HepG2 (cell line): Measurements from ENCODE around the gene LEMD1. TPM values are rescaled to one million over a fixed set of nuclear protein-coding genes. Genes with fewer than 3 reads are reported as not detected.

Experiments used
- BCLAF1 ChIP-seq: fragments of 450-650 bp; IDR thresholded peaks from 2 replicates; pipeline ENCODE4 v1.6.1; 2017; ENCODE audit warnings: mild to moderate bottlenecking
- BRF2 ChIP-seq: sonication (generic); formaldehyde crosslinking; IDR thresholded peaks from 2 replicates; pipeline ENCODE4 v1.8.1; 2022; ENCODE audit warnings: mild to moderate bottlenecking, missing genetic modification reagents
- FOSL2 ChIP-seq: sonication (generic); formaldehyde crosslinking; IDR thresholded peaks from 2 replicates; pipeline ENCODE4 v1.4.0; 2020; ENCODE audit warnings: missing genetic modification reagents
- GFI1 ChIP-seq: sonication (generic); formaldehyde crosslinking; IDR thresholded peaks from 2 replicates; pipeline ENCODE4 v1.5.0; 2020; ENCODE audit warnings: missing genetic modification reagents, mild to moderate bottlenecking, borderline replicate concordance
- HNRNPLL ChIP-seq: fragments of 200-400 bp; formaldehyde crosslinking; IDR thresholded peaks from 2 replicates; pipeline ENCODE4 v1.6.1; 2017; ENCODE audit warnings: mild to moderate bottlenecking, low read depth, low read length; ENCODE audit not compliant: poor library complexity, severe bottlenecking
- IRF2 ChIP-seq: IDR thresholded peaks from 2 replicates; pipeline ENCODE4 v1.6.1; 2018; ENCODE audit warnings: missing genetic modification reagents, missing compliant biosample characterization
- KDM6A ChIP-seq: IDR thresholded peaks from 2 replicates; pipeline ENCODE4 v1.6.1; 2016; ENCODE audit warnings: low read depth
- RAD51 ChIP-seq: fragments of 450-650 bp; IDR thresholded peaks from 2 replicates; pipeline ENCODE4 v1.6.1; 2016; ENCODE audit warnings: borderline replicate concordance
- RBM39 ChIP-seq: fragments of 200-400 bp; formaldehyde crosslinking; IDR thresholded peaks from one replicate; pipeline ENCODE4 v1.6.1; 2018; ENCODE audit warnings: antibody characterized with exemption, mild to moderate bottlenecking, low read depth, low read length; ENCODE audit not compliant: poor library complexity, severe bottlenecking
- SATB2 ChIP-seq: sonication (generic); formaldehyde crosslinking; IDR thresholded peaks from 2 replicates; pipeline ENCODE4 v1.5.0; 2020; ENCODE audit warnings: missing genetic modification reagents
- SKI ChIP-seq: fragments of 450-650 bp; IDR thresholded peaks from one replicate; pipeline ENCODE4 v1.6.1; 2018; ENCODE audit warnings: mild to moderate bottlenecking; ENCODE audit not compliant: partially characterized antibody
- SUZ12 ChIP-seq: fragments of 150-350 bp; IDR thresholded peaks from 2 replicates; pipeline ENCODE4 v1.6.1; 2014; ENCODE audit warnings: low read depth, low read length
- TEAD3 ChIP-seq: optimal IDR thresholded peaks from 2 replicates; pipeline ENCODE3; 2016; ENCODE audit warnings: borderline replicate concordance
- TFDP2 ChIP-seq: sonication (generic); formaldehyde crosslinking; IDR thresholded peaks from 2 replicates; pipeline ENCODE4 v1.4.0; 2020; ENCODE audit warnings: missing genetic modification reagents
- TGIF2 ChIP-seq: IDR thresholded peaks from 2 replicates; pipeline ENCODE4 v1.6.1; 2016; ENCODE audit warnings: control low read depth, missing compliant biosample characterization
- THRA ChIP-seq: sonication (generic); formaldehyde crosslinking; IDR thresholded peaks from 2 replicates; pipeline ENCODE4 v1.4.0; 2020; ENCODE audit warnings: missing genetic modification reagents, borderline replicate concordance
- ZNF280B ChIP-seq: sonication (generic); formaldehyde crosslinking; IDR thresholded peaks from 2 replicates; pipeline ENCODE4 v1.5.0; 2020; ENCODE audit warnings: missing genetic modification reagents, mild to moderate bottlenecking, borderline replicate concordance
- ZNF282 ChIP-seq: fragments of 450-650 bp; IDR thresholded peaks from 2 replicates; pipeline ENCODE4 v1.6.1; 2018; ENCODE audit not compliant: partially characterized antibody
- ZNF34 ChIP-seq: sonication (generic); formaldehyde crosslinking; IDR thresholded peaks from 2 replicates; pipeline ENCODE4 v1.4.0; 2020; ENCODE audit warnings: mild to moderate bottlenecking, missing genetic modification reagents, borderline replicate concordance
- ZNF678 ChIP-seq: sonication (generic); formaldehyde crosslinking; IDR thresholded peaks from 2 replicates; pipeline ENCODE4 v1.4.0; 2020; ENCODE audit warnings: mild to moderate bottlenecking, missing genetic modification reagents
- ZNF709 ChIP-seq: sonication (generic); formaldehyde crosslinking; IDR thresholded peaks from 2 replicates; pipeline ENCODE4 v1.5.0; 2020; ENCODE audit warnings: mild to moderate bottlenecking, missing genetic modification reagents
- ZNF747 ChIP-seq: sonication (generic); formaldehyde crosslinking; IDR thresholded peaks from 2 replicates; pipeline ENCODE4 v1.8.1; 2023; ENCODE audit warnings: missing genetic modification reagents, mild to moderate bottlenecking, borderline replicate concordance
- ZNF766 ChIP-seq: sonication (generic); formaldehyde crosslinking; IDR thresholded peaks from 2 replicates; pipeline ENCODE4 v1.5.0; 2020; ENCODE audit warnings: missing genetic modification reagents, borderline replicate concordance
- polyA plus RNA-seq, 8 experiments: library from polyadenylated mRNA; depleted of rRNA in 3 of 8; stranded (reverse) in 7 of 8; unstranded in 1 of 8; fragments of >200 nt; fragmentation: Illumina TruSeq in 4 of 8; extraction: Trizol in 4 of 8; gene quantifications; 2 replicates each; pipeline versions ENCODE4 v1.2.1 to v1.2.3, GENCODE V29; 2011 to 2016; ENCODE audit warnings: low read depth in 4 of 8, missing spikeins in 1 of 8, mixed read lengths in 1 of 8; ENCODE audit not compliant: insufficient read depth in 1 of 8
- total RNA-seq, 5 experiments: library from RNA; depleted of rRNA; stranded (reverse); fragments of >200 nt; fragmentation: Illumina TruSeq; extraction: Trizol; gene quantifications; 2 replicates each; pipeline ENCODE4 v1.2.3, GENCODE V29; 2016; ENCODE audit warnings: low read depth in 1 of 5

Gene LEMD1
- total and polyA plus RNA-seq, 2 of the 13 experiments (the other 11 are each of a cell fraction or from before 2014, with no cell fraction given), result 1.4 to 2.3 TPM

- TF ChIP-seq BRF2 (CRISPR knock-in tag) (no peak), FOSL2 (CRISPR knock-in tag) (0 out of 2 replicates have a peak, but pooled peaks have one; percentile 20), ZNF282 (no peak), KDM6A (CRISPR knock-in tag) (no peak), ZNF280B (CRISPR knock-in tag) (no peak), ZNF709 (CRISPR knock-in tag) (no peak), SKI (no peak), TEAD3 (CRISPR knock-in tag) (no peak), RBM39 (no peak), IRF2 (CRISPR knock-in tag) (no peak), ZNF678 (CRISPR knock-in tag) (no peak), SATB2 (no peak), SUZ12 (no peak), TFDP2 (no peak), GFI1 (CRISPR knock-in tag) (no peak), BCLAF1 (no peak), THRA (CRISPR knock-in tag) (no peak), RAD51 (no peak), ZNF34 (no peak), HNRNPLL (no peak), TGIF2 (CRISPR knock-in tag) (0 out of 2 replicates have a peak, but pooled peaks have one; percentile 38), ZNF766 (CRISPR knock-in tag) (no peak), ZNF747 (0 out of 2 replicates have a peak, but pooled peaks have one; percentile 45)
These were observed 8.9 kb upstream of the LEMD1 start (continued) for GRCh38 chr1:205430696-205431305.
